Fibroblast of lung (primary cell): ENCODE measurements around the gene ALDH5A1. TPM values are rescaled to one million over a fixed set of nuclear protein-coding genes. Genes with fewer than 3 reads are reported as not detected.

ENCODE experiments used
- DNase-seq, 2 donors: peaks; one replicate each; pipeline versions ENCODE4 v3.0.0 to v3.0.0-alpha.2; 2010; ENCODE audit warnings: low read depth in 2 of 2
- H2AFZ ChIP-seq: 2 replicates; pipeline ENCODE4 v1.5.1; 2012; ENCODE audit warnings: low read length, control low read depth, inconsistent platforms
- H3K27ac ChIP-seq: 2 replicates; pipeline ENCODE4 v1.5.1; 2011; ENCODE audit warnings: low read length, control low read depth; ENCODE audit not compliant: insufficient read depth
- H3K27me3 ChIP-seq: 2 replicates; pipeline ENCODE4 v1.5.1; 2011; ENCODE audit warnings: mild to moderate bottlenecking, low read length; ENCODE audit not compliant: control insufficient read depth, insufficient read depth
- H3K36me3 ChIP-seq: 2 replicates; pipeline ENCODE4 v1.5.1; 2011; ENCODE audit warnings: low read length; ENCODE audit not compliant: control insufficient read depth, insufficient read depth
- H3K4me1 ChIP-seq: 2 replicates; pipeline ENCODE4 v1.5.1; 2011; ENCODE audit warnings: low read length; ENCODE audit not compliant: control insufficient read depth, insufficient read depth; ENCODE audit errors: extremely low read depth
- H3K4me2 ChIP-seq: 2 replicates; pipeline ENCODE4 v1.5.1; 2011; ENCODE audit warnings: low read length, control low read depth; ENCODE audit not compliant: insufficient read depth; ENCODE audit errors: extremely low read depth
- H3K4me3 ChIP-seq, 4 experiments: fragments of 200-600 bp in 1 of 4; sonication (generic) in 1 of 4; replicated peaks in 1 of 4; 2 replicates each; pipeline ENCODE4 v1.5.1; 2011 to 2016; ENCODE audit warnings: low read length in 4 of 4, low read depth in 3 of 4, mild to moderate bottlenecking in 3 of 4, control low read depth in 2 of 4, inconsistent platforms in 1 of 4, mixed read lengths in 1 of 4; ENCODE audit not compliant: insufficient read depth in 1 of 4; ENCODE audit errors: control extremely low read depth in 1 of 4
- H3K79me2 ChIP-seq: 2 replicates; pipeline ENCODE4 v1.5.1; 2012; ENCODE audit warnings: mild to moderate bottlenecking, low read length, inconsistent platforms; ENCODE audit not compliant: control insufficient read depth, insufficient read depth
- H3K9ac ChIP-seq: 2 replicates; pipeline ENCODE4 v1.5.1; 2011; ENCODE audit warnings: mild to moderate bottlenecking, low read length, control low read depth; ENCODE audit not compliant: insufficient read depth
- H3K9me3 ChIP-seq: 2 replicates; pipeline ENCODE4 v1.5.1; 2012; ENCODE audit warnings: low read depth, low read length; ENCODE audit not compliant: control insufficient read depth, insufficient read depth
- H4K20me1 ChIP-seq: 2 replicates; pipeline ENCODE4 v1.5.1; 2011; ENCODE audit warnings: low read length; ENCODE audit not compliant: control insufficient read depth, insufficient read depth; ENCODE audit errors: extremely low read depth
- EZH2 ChIP-seq: IDR thresholded peaks from 2 replicates; pipeline ENCODE4 v1.5.1; 2012; ENCODE audit warnings: low read length, control low read depth, mild to moderate bottlenecking; ENCODE audit errors: missing control alignments
- polyA plus RNA-seq, 2 donors: library from polyadenylated mRNA; depleted of rRNA in 1 of 2; stranded (reverse) in 1 of 2; unstranded in 1 of 2; fragments of >200 nt; gene quantifications; 2 replicates each; pipeline ENCODE4 v1.2.1, GENCODE V29; 2011 to 2012; ENCODE audit warnings: missing spikeins in 1 of 2
- total RNA-seq: library from RNA; depleted of rRNA; stranded (reverse); fragments of >200 nt; gene quantifications from 2 replicates; pipeline ENCODE4 v1.2.1, GENCODE V29; 2014
- TF ChIP-seq, protein P1 (sequence below), 2 donors: IDR thresholded peaks in 1 of 2; conservative IDR thresholded peaks in 1 of 2; 1 replicate in 1 of 2; 2 replicates in 1 of 2; pipeline ENCODE4 v1.5.1; 2011 to 2012; ENCODE audit warnings: low read length in 2 of 2, control low read depth in 1 of 2, inconsistent platforms in 1 of 2, low read depth in 1 of 2, mild to moderate bottlenecking in 1 of 2

Gene ALDH5A1
- total and polyA plus RNA-seq, 2 donors (not counting 1 experiment from before 2014, with no cell fraction given): 0.23 to 0.33 TPM

DNA sequence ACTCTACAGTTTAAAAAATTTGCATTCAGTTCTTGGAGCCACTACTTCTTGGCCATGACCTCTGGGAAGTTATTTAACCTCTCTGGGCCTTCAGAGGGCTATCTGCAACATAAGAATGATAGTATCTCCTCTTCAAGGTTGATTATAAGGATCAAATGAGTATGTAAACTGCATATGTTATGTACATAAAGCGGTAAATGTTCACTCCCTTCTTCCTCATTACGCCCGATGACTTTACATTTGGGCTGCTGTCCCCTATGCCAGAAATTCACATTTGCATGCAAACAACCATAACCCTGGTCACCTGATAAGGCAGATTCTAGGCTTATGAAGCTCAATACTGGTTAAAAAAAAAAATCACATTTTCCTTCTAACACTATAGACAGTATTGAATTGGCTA lies 50.4 kb downstream of the ALDH5A1 start:
- Histone ChIP-seq H4K20me1 (no peaks in the 10 kb centered on the region), H3K9ac (no peak overlapping the region), H3K4me1 (no peaks in the 10 kb centered on the region), H3K27me3 (no peaks in the 10 kb centered on the region), H3K79me2 (no peaks in the 10 kb centered on the region), H3K4me2 (no peak overlapping the region), H3K4me3 (no peak overlapping the region), H3K9me3 (no peaks in the 10 kb centered on the region), H3K27ac (no peak overlapping the region), H2AFZ (no peak overlapping the region), H3K36me3 (no peaks in the 10 kb centered on the region)
- DNase-seq: no peak
- no peak for TF ChIP-seq EZH2
- TF ChIP-seq, protein P1, sequence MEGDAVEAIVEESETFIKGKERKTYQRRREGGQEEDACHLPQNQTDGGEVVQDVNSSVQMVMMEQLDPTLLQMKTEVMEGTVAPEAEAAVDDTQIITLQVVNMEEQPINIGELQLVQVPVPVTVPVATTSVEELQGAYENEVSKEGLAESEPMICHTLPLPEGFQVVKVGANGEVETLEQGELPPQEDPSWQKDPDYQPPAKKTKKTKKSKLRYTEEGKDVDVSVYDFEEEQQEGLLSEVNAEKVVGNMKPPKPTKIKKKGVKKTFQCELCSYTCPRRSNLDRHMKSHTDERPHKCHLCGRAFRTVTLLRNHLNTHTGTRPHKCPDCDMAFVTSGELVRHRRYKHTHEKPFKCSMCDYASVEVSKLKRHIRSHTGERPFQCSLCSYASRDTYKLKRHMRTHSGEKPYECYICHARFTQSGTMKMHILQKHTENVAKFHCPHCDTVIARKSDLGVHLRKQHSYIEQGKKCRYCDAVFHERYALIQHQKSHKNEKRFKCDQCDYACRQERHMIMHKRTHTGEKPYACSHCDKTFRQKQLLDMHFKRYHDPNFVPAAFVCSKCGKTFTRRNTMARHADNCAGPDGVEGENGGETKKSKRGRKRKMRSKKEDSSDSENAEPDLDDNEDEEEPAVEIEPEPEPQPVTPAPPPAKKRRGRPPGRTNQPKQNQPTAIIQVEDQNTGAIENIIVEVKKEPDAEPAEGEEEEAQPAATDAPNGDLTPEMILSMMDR (conservative IDR thresholded peaks at IDR 0.05 in 1 of 2, IDR thresholded peaks at IDR 0.05 in 1 of 2; ENCODE audit: low read depth in 1 of 2, low read length in 2 of 2): no peak

DNA sequence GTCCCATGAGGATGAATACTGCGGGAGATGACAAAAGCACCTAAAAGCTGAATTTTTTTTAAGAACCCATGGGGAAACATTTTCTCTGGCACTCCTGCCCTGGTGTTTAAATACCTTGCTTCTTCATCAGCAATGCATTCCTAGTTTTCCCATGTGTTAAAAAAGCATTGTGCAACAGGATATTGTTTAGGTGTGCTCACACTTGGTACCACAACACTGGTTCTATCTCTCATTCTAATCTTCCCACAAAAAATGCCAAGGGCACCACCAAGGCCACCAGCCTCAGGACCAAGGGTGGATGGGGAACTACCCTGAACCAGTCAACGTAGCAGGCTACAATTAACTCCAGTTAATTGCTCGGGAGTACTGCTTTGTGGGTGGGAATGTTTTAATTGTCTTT lies 50.9 kb downstream of the ALDH5A1 start:
- Histone ChIP-seq H3K79me2 (no peaks in the 10 kb centered on the region), H3K27ac (no peak overlapping the region), H3K4me1 (no peaks in the 10 kb centered on the region), H3K9me3 (no peaks in the 10 kb centered on the region), H2AFZ (no peak overlapping the region), H4K20me1 (no peaks in the 10 kb centered on the region), H3K4me2 (no peak overlapping the region), H3K4me3 (no peak overlapping the region), H3K27me3 (no peaks in the 10 kb centered on the region), H3K9ac (no peak overlapping the region), H3K36me3 (no peaks in the 10 kb centered on the region)
- TF ChIP-seq, protein P1 (conservative IDR thresholded peaks at IDR 0.05 in 1 of 2, IDR thresholded peaks at IDR 0.05 in 1 of 2; ENCODE audit: low read depth in 1 of 2, low read length in 2 of 2): no peak
- TF ChIP-seq EZH2: no peak
- no peak for DNase-seq

DNA sequence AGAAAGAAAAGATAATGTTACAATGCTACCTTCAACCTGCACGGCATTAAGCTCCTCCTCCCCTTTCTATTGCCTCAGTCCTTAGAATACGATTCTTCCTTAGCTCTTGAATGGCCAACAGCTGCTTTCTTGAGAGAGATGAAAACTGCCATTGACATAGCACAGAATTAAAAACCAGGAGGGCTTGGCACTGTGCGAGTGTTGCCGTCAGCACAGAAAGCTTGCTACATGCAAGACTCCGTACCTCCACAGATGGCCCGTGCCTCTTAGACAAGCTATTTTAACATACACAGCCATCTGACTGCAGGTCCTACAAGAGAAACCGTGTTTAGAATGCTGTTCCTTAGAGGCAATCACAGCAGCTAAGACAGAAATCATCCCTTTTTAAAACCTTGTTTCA lies 51.7 kb downstream of the ALDH5A1 start:
- no peak overlapping the region for H3K9ac ChIP-seq
- H3K27me3 ChIP-seq: no peaks in the 10 kb centered on the region
- no peak overlapping the region for H3K4me2 ChIP-seq
- H3K27ac ChIP-seq: no peak overlapping the region
- no peaks in the 10 kb centered on the region for H3K9me3 ChIP-seq
- H3K4me3 ChIP-seq: no peak overlapping the region
- TF ChIP-seq, protein P1 (conservative IDR thresholded peaks at IDR 0.05 in 1 of 2, IDR thresholded peaks at IDR 0.05 in 1 of 2; ENCODE audit: low read depth in 1 of 2, low read length in 2 of 2): no peak
- TF ChIP-seq EZH2: no peak
- no peak overlapping the region for H2AFZ ChIP-seq
- no peaks in the 10 kb centered on the region for H3K79me2 ChIP-seq
- no peaks in the 10 kb centered on the region for H4K20me1 ChIP-seq
- H3K36me3 ChIP-seq: no peaks in the 10 kb centered on the region
- no peak for DNase-seq
- H3K4me1 ChIP-seq: no peaks in the 10 kb centered on the region
